Skeletal muscle cell (primary cell): ENCODE data around the gene KRTAP4-8.
"Not testable (repeated sequence)": the region's sequence is repeated elsewhere in the genome, so short reads cannot be mapped to it uniquely, and the experiment has no call there.

Source experiments
- DNase-seq: peaks from one replicate; pipeline ENCODE4 v3.0.0-alpha.2; 2010; ENCODE audit warnings: low read depth
- H3K4me3 ChIP-seq: 2 replicates; pipeline ENCODE4 v1.5.1; 2011; ENCODE audit warnings: low read depth, mild to moderate bottlenecking, control low read depth, low read length, moderate library complexity

KRTAP4-8 gene

DNA sequence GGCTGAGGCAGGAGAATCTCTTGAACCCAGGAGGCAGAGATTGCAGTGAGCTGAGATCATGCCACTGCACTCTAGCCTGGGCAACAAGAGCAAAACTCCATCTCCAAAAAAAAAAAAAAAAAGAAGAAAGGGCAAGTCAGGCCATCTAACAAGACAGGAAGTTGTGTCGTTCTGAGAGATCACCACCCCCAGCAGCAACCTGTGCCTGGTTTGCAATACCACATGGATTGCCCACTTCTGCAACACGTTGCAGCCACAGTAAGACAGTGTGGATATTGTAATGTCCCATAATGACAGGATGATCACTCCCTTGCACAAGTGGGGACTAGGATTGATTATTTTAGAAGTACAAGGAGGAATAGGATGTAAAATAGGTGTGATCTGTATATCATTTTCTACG is 28.9 kb downstream of the KRTAP4-8 start:
- no peak overlapping the region for H3K4me3 ChIP-seq
- no peak for DNase-seq

DNA sequence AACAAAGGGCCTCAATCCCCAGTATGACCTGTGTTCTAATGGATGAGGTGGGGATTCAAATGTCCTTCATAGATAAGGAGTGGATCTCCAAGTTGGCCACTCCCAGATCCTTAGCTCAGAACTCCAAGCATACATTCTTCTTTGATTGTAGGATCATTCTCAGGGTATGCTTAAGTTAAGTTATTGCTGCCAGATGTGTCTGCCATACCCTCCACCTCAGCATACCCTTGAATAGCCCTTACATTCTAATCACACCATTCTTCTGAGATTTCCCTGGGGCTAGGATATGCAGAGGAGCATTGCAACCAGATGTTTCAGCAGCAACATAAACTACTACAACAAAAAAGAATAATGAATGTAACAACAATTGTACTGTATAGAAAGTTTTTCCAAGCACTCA is 30.7 kb downstream of the KRTAP4-8 start:
- DNase-seq: no peak
- no peak overlapping the region for H3K4me3 ChIP-seq

DNA sequence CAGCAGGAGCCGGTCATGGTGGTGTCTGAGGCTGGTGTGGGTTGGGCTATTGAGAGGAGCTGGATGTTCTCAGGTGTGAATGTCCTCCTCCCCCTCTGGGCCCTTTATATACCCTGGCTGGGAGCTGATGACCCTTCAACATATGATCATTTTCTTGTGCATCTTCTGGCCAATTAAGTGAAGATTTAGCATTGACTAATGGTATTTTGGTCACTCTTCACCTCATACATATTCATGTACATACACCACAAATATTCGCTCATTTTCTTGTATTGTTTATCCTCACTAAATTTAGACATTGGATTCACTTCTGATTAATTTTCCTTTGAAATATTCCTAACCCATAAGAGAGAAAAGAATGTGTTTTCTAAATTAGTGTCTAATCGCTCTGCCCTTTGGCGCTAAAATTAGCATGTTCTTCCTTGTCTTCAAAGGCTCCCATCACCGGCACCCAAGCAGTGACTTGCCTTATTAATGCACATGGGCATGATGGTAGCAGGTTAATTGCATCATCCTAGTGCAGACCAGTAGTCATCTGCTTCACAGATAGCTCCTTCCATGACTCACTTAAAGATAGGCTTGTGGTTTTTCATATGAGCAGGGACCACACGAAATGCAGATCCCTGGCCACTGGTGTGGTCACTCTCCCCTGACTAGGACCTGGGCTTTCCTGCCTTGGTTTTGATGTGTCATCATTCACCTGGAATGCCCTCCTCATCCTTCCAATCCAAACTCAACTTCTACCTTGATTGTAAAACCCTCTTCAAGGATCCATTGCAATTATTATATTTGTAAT is 31.9 kb downstream of the KRTAP4-8 start, which contains the start of gene KRTAP2-4:
Gene KRTAP2-4, minus strand, starts transcription at position 51 of the 796 bp plus-strand sequence. Its CDS starts 34 bp downstream, at position 17.
- peak; percentile 71 for DNase-seq

DNA sequence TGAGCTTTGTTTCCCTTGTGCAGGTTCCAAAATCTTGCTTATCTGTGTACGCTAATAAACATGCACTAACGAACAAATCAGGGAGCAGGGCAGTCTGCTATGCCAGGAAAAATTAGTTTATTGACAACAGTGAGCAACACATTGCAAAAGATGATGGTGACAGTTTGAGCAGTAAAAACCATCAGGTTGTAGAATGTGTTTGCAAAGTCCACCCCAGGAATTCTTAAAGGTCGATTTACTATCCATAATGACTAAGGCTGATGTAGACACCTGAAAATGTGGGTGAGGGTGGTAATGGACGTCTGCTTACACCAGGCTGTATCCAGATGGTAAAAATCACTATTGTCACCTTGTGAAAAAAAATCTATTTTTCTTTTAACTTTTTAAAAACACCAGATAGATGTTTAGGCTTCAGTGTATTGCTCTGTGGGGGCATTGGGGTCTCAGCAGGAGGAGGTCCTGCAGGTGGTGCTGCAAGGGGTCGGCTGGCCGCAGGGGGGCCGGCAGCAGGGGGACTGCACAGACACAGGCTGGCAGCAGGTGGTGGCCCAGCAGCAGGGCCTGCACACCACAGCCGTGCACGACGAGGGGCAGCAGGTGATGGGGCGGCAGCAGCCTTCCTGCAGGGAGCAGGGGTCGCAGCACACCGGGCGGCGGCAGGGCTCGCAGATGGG is 32.8 kb downstream of the KRTAP4-8 start:
- H3K4me3 ChIP-seq, DNase-seq: not testable (repeated sequence)

More for the DNA sequence above, 31.9 kb downstream of the KRTAP4-8 start, which contains the start of gene KRTAP2-4:
- no peak within 1 kb of the TSS for H3K4me3 ChIP-seq

DNA sequence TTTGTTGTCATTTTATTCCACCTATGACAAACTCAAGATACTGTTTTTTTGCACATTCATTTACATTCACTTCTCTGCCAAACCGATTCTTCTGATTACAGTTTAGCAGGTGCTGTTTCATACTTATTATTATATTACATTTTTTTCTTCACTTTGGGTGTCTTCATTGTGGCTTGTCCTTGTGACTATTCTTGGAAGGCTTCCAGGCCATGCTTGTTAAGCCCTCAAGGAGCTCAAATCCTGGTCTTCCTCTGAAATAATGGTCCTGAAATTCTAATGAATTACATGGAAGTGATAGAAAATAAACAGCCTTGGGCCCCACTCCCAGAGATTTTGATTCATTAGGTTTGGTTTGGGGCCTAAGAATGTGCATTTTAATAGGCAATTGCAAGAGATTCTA is 33.6 kb downstream of the KRTAP4-8 start:
- no peak for DNase-seq

DNA sequence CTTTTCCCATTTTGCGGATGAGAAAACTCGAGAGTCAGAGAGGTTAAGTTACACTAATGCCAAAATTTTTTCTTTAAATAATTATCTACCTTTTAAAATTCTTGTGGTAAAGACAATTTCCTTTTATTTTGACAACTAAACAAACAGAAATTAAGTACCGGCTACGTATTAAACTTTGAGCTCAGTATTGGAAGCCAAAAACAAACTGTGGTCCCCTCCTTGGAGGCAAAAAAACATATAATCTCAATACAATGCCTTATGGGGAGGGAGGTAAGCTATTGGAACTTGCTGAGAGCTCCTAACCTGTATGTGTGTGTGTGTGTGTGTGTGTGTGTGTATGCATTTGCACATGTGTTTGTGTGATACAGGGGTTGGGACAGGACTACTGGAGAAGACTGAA is 34.5 kb downstream of the KRTAP4-8 start:
- H3K4me3 ChIP-seq: no peak overlapping the region
- DNase-seq: no peak

More for the DNA sequence above, 33.6 kb downstream of the KRTAP4-8 start:
- no peak overlapping the region for H3K4me3 ChIP-seq

DNA sequence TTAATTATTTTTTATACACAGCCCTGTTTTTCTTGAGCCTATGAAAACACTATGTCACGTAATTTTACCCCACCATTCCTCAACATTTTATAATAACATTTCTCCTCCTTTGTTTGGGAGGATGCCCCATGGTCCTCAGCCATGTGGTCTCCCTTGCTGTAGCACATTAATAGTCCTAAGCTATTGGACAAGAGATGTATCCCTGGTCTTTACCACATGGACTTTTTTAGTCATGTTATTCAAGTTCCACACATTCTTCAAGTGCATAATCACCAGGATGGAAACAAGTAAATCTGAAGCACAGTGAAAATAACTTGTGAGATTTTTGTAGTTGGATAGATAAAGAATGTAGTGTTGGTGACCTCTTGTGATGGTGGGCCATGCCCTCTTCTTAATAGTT is 36.0 kb downstream of the KRTAP4-8 start:
- peak; percentile 82 for DNase-seq

DNA sequence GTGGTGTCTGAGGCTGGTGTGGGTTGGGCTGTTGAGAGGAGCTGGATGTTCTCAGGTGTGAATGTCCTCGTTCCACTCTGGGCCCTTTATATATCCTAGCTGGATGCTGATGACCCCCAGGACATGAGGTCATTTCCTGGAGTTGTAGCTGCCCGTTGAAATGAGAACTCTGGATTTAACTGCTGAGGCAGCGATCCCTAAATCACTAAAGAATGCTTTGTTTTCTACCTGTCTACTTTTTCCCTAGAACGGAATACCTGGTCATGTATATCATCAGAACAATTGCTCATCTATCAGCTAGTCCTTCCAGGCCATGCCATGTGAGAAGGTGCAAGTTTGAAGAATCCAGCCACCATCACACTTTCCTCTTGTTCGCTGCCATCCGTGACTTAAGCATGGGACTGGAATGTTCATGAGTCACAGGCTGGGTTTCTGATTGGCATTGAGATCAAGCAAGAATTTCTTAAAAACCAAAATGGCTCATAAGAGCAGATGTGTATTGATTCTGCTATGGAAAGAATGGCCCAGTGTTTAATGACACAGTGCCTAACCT is 37.8 kb downstream of the KRTAP4-8 start, which contains the start of gene KRTAP2-3:
Gene KRTAP2-3, minus strand, starts transcription at position 63 of the 553 bp plus-strand sequence. CDS start 64 bp downstream, outside the sequence.
- peak; percentile 78 for DNase-seq

More for the DNA sequence above, 36.0 kb downstream of the KRTAP4-8 start:
- no peak overlapping the region for H3K4me3 ChIP-seq

DNA sequence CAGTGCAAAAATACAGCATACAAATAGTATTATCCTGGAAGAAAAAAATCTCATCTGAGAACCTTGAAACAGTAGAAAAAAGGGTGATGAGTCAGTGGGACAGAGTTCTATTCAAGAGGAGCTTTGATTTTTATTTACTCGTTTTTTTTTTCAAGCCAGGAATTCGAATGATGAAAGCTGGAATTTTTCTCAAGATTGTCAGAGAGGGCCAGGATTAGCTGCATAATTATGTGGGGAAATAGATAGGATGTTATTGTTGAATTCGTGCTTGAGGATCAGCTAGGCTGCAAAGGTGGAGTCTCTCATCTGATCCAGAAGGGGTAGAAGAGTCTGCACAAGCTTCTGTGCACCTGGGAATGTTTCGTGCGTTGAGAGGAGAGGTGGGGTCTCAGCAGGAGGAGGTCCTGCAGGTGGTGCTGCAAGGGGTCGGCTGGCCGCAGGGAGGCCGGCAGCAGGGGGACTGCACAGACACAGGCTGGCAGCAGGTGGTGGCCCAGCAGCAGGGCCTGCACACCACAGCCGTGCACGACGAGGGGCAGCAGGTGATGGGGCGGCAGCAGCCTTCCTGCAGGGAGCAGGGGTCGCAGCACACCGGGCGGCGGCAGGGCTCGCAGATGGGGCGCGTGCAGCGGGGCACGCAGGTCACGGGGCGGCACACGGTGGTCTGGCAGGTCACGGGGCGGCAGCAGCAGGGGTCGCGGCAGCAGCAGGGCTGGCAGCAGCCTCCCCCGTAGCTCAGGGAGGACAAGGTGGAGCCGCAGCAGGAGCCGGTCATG is 38.5 kb downstream of the KRTAP4-8 start:
- peak; percentile 66 for DNase-seq
- H3K4me3 ChIP-seq: not testable (repeated sequence)

More for the DNA sequence above, 37.8 kb downstream of the KRTAP4-8 start, which contains the start of gene KRTAP2-3:
- H3K4me3 ChIP-seq: no peak within 1 kb of the TSS

DNA sequence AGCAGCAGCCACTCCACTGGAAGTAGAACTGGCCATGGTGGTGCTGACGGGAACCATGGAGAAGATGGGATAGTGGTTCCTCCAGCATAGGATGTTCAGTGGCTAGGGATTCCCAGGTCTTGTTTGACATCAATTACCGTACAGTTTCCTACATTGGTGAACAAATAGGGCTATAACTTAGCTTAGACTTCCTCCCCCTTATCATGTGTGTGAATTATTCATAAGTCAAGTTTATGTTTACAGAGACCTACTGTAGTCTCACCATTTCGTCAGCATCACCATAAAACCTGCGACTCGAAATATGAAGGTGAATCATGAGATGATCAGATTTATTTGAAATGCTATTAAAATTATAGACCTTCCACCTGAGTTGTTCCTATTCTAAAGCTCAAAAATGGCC is 39.2 kb downstream of the KRTAP4-8 start:
- no peak overlapping the region for H3K4me3 ChIP-seq
- no peak for DNase-seq

DNA sequence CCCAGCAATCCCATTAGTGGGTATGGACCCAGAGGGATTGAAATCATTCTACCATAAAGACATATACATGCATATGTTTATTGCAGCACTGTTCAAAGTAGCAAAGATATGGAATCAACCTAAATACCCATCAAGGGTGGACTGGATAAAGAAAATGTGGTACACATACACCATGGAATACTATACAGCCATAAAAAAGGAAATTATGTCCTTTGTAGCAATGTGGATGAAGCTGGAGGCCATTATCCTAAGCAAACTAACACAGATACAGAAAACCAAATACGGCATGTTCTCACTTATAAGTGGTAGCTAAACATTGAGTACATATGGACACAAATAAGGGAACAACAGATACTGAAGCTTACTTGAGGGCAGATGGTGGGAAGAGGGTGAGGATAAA is 40.4 kb downstream of the KRTAP4-8 start:
- DNase-seq: no peak

DNA sequence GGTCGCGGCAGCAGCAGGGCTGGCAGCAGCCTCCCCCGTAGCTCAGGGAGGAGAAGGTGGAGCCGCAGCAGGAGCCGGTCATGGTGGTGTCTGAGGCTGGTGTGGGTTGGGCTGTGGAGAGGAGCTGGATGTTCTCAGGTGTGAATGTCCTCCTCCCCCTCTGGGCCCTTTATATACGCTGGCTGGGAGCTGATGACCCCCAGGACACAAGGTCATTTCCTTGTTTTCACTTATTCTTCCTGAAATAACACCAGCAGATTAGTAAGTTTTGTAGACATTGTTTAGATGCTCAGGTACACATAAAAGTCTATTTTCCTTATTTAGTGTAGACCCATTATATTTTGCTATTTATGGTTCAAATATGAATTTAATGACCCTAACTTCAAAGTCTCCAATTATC is 42.8 kb downstream of the KRTAP4-8 start, which contains the start of gene KRTAP2-2:
Gene KRTAP2-2, minus strand, starts transcription at position 101 of the 400 bp plus-strand sequence. Its CDS starts 19 bp downstream, at position 82.
- DNase-seq: not testable (repeated sequence)

More for the DNA sequence above, 40.4 kb downstream of the KRTAP4-8 start:
- no peak overlapping the region for H3K4me3 ChIP-seq

DNA sequence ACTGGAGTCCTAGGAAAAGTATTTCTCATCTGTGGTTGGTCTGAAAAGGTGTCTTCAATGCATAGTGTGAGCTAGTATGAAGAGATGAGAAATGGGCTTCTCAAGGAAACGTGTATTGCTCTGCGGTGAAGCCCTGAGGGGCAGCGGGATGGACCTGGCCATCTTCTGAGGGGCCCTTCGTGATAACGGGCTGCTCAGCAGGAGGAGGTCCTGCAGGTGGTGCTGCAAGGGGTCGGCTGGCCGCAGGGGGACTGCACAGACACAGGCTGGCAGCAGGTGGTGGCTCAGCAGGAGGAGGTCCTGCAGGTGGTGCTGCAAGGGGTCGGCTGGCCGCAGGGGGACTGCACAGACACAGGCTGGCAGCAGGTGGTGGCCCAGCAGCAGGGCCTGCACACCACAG is 43.4 kb downstream of the KRTAP4-8 start:
- DNase-seq, H3K4me3 ChIP-seq: not testable (repeated sequence)

More for the DNA sequence above, 42.8 kb downstream of the KRTAP4-8 start, which contains the start of gene KRTAP2-2:
- not testable (repeated sequence) for H3K4me3 ChIP-seq

DNA sequence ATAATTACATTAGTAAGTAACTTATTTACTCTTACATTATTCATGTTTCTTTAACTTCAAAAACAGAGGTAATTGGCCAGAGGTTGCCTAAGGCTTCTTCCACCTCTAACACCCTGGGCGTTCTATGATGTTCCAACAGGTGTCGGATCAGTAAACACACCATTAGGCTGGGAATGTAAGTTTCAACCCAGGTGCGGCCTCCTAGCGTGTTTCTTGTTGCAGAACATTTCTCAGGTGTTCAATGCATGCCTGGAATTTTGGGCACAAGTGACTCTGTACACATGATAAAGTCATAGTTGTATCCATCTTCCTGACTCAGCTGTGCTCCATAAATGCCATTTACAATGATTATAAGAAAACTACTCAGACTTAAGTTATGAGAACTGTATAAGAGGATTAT is 43.9 kb downstream of the KRTAP4-8 start:
- no peak for DNase-seq
- H3K4me3 ChIP-seq: no peak overlapping the region

DNA sequence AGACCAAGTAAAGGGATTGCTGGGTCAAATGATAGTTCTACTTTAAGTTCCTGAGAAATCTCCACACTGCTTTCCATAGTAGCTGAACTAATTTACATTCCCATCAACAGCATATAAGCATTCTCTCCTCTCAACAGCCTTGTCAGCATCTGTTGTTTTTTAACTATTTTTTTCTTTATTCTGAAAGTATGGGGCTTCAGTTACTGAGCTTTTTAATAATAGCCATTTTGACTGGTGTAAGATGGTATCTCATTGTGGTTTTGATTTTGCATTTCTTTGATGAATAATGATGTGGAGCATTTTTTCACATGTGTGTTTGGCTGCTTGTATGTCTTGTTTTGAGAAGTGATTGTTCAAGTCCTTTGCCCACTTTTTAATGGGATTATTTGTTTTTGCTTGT is 45.4 kb downstream of the KRTAP4-8 start:
- no peak for DNase-seq
- no peak overlapping the region for H3K4me3 ChIP-seq

DNA sequence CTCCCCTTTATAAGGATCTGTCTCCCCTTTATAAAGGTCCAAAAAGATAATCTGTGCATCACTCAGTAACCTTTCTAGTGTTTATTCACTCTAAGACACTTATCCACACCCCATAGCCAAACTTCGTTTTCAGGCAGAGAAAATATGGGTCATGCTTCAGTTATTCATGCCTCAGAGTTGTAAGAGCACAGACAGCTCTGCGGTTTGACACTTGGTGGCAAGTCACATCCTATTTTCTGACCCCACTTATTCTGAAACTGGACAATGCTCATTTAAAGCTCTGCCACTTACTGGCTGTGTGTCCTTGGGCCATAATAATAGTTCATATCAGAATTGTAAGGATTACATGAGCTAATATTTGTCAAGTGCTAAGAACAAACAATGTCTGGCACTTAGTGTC is 48.8 kb downstream of the KRTAP4-8 start:
- DNase-seq: no peak
- no peak overlapping the region for H3K4me3 ChIP-seq

DNA sequence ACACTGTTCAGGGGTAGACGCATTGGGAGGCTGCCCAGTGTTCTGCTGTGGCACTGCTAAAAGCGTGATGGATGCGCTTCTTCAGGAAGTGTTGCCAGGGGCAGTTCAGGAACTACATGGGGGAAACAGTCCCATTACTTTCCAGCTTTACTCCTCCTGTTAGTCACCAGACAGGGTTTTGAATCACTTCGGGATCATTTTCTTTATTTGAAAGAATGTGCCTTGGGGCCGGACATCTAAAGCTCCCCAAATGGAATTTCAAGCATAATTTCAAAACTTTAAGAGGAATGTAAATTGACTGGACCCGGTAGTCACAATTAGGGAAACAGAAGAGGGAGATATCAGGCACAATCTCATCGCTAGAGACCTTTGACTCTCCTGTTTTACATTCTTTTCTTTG is 49.5 kb downstream of the KRTAP4-8 start:
- no peak overlapping the region for H3K4me3 ChIP-seq
- DNase-seq: no peak
